DOHH2 (cell line): Measurements from ENCODE around the gene PLXND1.

Source experiments
- CTCF ChIP-seq: fragments of 200-600 bp; sonication (generic); IDR thresholded peaks from one replicate; pipeline ENCODE4 v1.5.1; 2014; ENCODE audit warnings: antibody characterized with exemption, mild to moderate bottlenecking, low read depth, low read length; ENCODE audit not compliant: poor library complexity, severe bottlenecking
- EZH2phosphoT487 ChIP-seq: fragments of 200-600 bp; sonication (generic); IDR thresholded peaks from 2 replicates; pipeline ENCODE4 v1.6.1; 2017; ENCODE audit warnings: borderline replicate concordance, mild to moderate bottlenecking, antibody characterized with exemption, low read length, moderate library complexity, mixed read lengths

- TF ChIP-seq CTCF (no peak), EZH2phosphoT487 (no peak)
Measured at GRCh38 chr3:129601713-129602112, 4.8 kb downstream of the PLXND1 start.
